AG09309 (cell line): ENCODE data around the gene SIVA1.
"Not testable (repeated sequence)": the region's sequence is repeated elsewhere in the genome, so short reads cannot be mapped to it uniquely, and the experiment has no call there.

Source experiments
- DNase-seq: peaks from one replicate; pipeline ENCODE4 v3.0.0-alpha.2; 2010; ENCODE audit warnings: low read depth
- H3K4me3 ChIP-seq: 2 replicates; pipeline ENCODE4 v1.5.1; 2011; ENCODE audit warnings: mild to moderate bottlenecking, low read depth, low read length, moderate library complexity; ENCODE audit not compliant: control insufficient read depth
- CTCF ChIP-seq: IDR thresholded peaks from 2 replicates; pipeline ENCODE4 v1.5.1; 2011; ENCODE audit warnings: mild to moderate bottlenecking, low read depth, low read length, inconsistent platforms; ENCODE audit not compliant: insufficient read depth, control insufficient read depth; ENCODE audit errors: missing control alignments

Gene SIVA1

GRCh38 chr14:104724981-104725771, 27.8 kb upstream of the SIVA1 start:
- peak; percentile 38 for TF ChIP-seq CTCF
- H3K4me3 ChIP-seq: peak overlapping the region; percentile 53
- no peak for DNase-seq

- H3K4me3 ChIP-seq: no peak overlapping the region
- no peak for DNase-seq
- TF ChIP-seq CTCF: no peak
Measured at GRCh38 chr14:104725772-104726548, 27.0 kb upstream of the SIVA1 start.

GRCh38 chr14:104726600-104727451, 26.1 kb upstream of the SIVA1 start:
- no peak for TF ChIP-seq CTCF
- DNase-seq: no peak
- H3K4me3 ChIP-seq: no peak overlapping the region

- no peak for TF ChIP-seq CTCF
- no peak for DNase-seq
- H3K4me3 ChIP-seq: no peak overlapping the region
Measured at GRCh38 chr14:104728631-104729030, 24.3 kb upstream of the SIVA1 start.

- H3K4me3 ChIP-seq, DNase-seq: not testable (repeated sequence)
Measured at GRCh38 chr14:104729176-104729834, 23.6 kb upstream of the SIVA1 start.

- DNase-seq: no peak
- no peak overlapping the region for H3K4me3 ChIP-seq
- no peak for TF ChIP-seq CTCF
Measured at GRCh38 chr14:104729835-104730181, 23.1 kb upstream of the SIVA1 start.
